Muscle layer of colon (tissue), 2 donors: ENCODE results near the gene ECSIT.
A peak's percentile ranks its signal among the peaks of the same experiment; 100 is the strongest.
"Not testable (repeated sequence)": the region's sequence is repeated elsewhere in the genome, so short reads cannot be mapped to it uniquely, and the experiment has no call there.

Experiments
- H3K27ac ChIP-seq: one replicate; pipeline ENCODE4 v1.7.0; 2013; ENCODE audit warnings: low read depth, mild to moderate bottlenecking, low read length, moderate library complexity
- H3K27me3 ChIP-seq, 2 donors: one replicate each; pipeline ENCODE4 v1.7.0; 2013; ENCODE audit warnings: low read length in 2 of 2, mild to moderate bottlenecking in 2 of 2; ENCODE audit not compliant: insufficient read depth in 2 of 2, control insufficient read depth in 1 of 2
- H3K36me3 ChIP-seq: one replicate; pipeline ENCODE4 v1.7.0; 2013; ENCODE audit warnings: mild to moderate bottlenecking, low read length; ENCODE audit not compliant: insufficient read depth
- H3K4me1 ChIP-seq: one replicate; pipeline ENCODE4 v1.7.0; 2013; ENCODE audit warnings: mild to moderate bottlenecking, low read length; ENCODE audit not compliant: insufficient read depth
- H3K4me3 ChIP-seq, 2 donors: one replicate each; pipeline ENCODE4 v1.7.0; 2013; ENCODE audit warnings: low read length in 2 of 2, low read depth in 1 of 2, mild to moderate bottlenecking in 1 of 2, moderate library complexity in 1 of 2
- H3K9ac ChIP-seq: one replicate; pipeline ENCODE4 v1.7.0; 2013; ENCODE audit warnings: low read length
- H3K9me3 ChIP-seq: one replicate; pipeline ENCODE4 v1.7.0; 2013; ENCODE audit warnings: mild to moderate bottlenecking, low read length
- donor health status: abdominal sarcoma.
- donor health status: Adenocarcinoma of cecum.

Gene ECSIT

GRCh38 chr19:11528551-11529341, at the start of gene ECSIT:
Gene ECSIT, minus strand, starts transcription at chr19:11529134. Its CDS starts 9,964 bp downstream, at chr19:11519170.
- peak within 1 kb of the TSS; percentile 93 for H3K27ac ChIP-seq
- no peaks in the 10 kb centered on the region for H3K9me3 ChIP-seq
- no peaks in the 10 kb centered on the region for H3K36me3 ChIP-seq
- H3K9ac ChIP-seq: peak within 1 kb of the TSS; percentile 82
- peaks cover 13% of the 10 kb centered on the region for H3K4me1 ChIP-seq
- H3K27me3 ChIP-seq: no peaks in the 10 kb centered on the region
- H3K4me3 ChIP-seq: peak within 1 kb of the TSS; percentile 63 to 99

- no peaks in the 10 kb centered on the region for H3K4me1 ChIP-seq
- H3K4me3 ChIP-seq: peak within 1 kb of the TSS; percentile 27 to 32
- H3K9me3 ChIP-seq: no peaks in the 10 kb centered on the region
- H3K27ac ChIP-seq: peak within 1 kb of the TSS; percentile 32
- peaks cover 0 to 14% of the 10 kb centered on the region in 2 donors for H3K27me3 ChIP-seq
- H3K36me3 ChIP-seq: no peaks in the 10 kb centered on the region
- H3K9ac ChIP-seq: no peak within 1 kb of the TSS
Observed at GRCh38 chr19:11577451-11578257, 48.7 kb upstream of the ECSIT start, which contains the start of gene ACP5. Gene ACP5, minus strand, starts transcription at chr19:11577645. Its CDS starts 328 bp downstream, at chr19:11577317.

GRCh38 chr19:11576227-11576626, 47.3 kb upstream of the ECSIT start:
- H3K27me3 ChIP-seq: peaks cover 0 to 14% of the 10 kb centered on the region in 2 donors
- no peak overlapping the region for H3K27ac ChIP-seq
- no peaks in the 10 kb centered on the region for H3K9me3 ChIP-seq

GRCh38 chr19:11574689-11575088, 45.8 kb upstream of the ECSIT start:
- Histone ChIP-seq H3K9me3 (no peaks in the 10 kb centered on the region), H3K4me1 (no peaks in the 10 kb centered on the region), H3K27me3 (peaks cover 0 to 14% of the 10 kb centered on the region in 2 donors)

More at GRCh38 chr19:11576227-11576626, 47.3 kb upstream of the ECSIT start:
- H3K9ac ChIP-seq: no peak overlapping the region
- H3K36me3 ChIP-seq: no peaks in the 10 kb centered on the region
- H3K4me3 ChIP-seq: no peak overlapping the region
- H3K4me1 ChIP-seq: no peaks in the 10 kb centered on the region

GRCh38 chr19:11573763-11574162, 44.8 kb upstream of the ECSIT start:
- not testable (repeated sequence) for H3K27ac ChIP-seq, H3K9me3 ChIP-seq, H3K4me3 ChIP-seq, H3K4me1 ChIP-seq, H3K36me3 ChIP-seq, H3K9ac ChIP-seq, H3K27me3 ChIP-seq

More at GRCh38 chr19:11574689-11575088, 45.8 kb upstream of the ECSIT start:
- H3K36me3 ChIP-seq: no peaks in the 10 kb centered on the region
- H3K9ac ChIP-seq: no peak overlapping the region
- no peak overlapping the region for H3K27ac ChIP-seq
- no peak overlapping the region for H3K4me3 ChIP-seq

GRCh38 chr19:11573354-11573753, 44.4 kb upstream of the ECSIT start:
- not testable (repeated sequence) for H3K9me3 ChIP-seq, H3K4me1 ChIP-seq, H3K4me3 ChIP-seq, H3K36me3 ChIP-seq, H3K27ac ChIP-seq, H3K27me3 ChIP-seq, H3K9ac ChIP-seq

GRCh38 chr19:11570039-11570462, 41.1 kb upstream of the ECSIT start:
- Histone ChIP-seq H3K4me1 (no peaks in the 10 kb centered on the region), H3K36me3 (no peaks in the 10 kb centered on the region), H3K4me3 (no peak overlapping the region), H3K27ac (no peak overlapping the region), H3K9me3 (no peaks in the 10 kb centered on the region), H3K9ac (no peak overlapping the region), H3K27me3 (no peaks in the 10 kb centered on the region)

GRCh38 chr19:11566164-11566563, 37.2 kb upstream of the ECSIT start:
- Histone ChIP-seq H3K4me3 (no peak overlapping the region), H3K4me1 (no peaks in the 10 kb centered on the region), H3K27ac (no peak overlapping the region), H3K27me3 (no peaks in the 10 kb centered on the region), H3K9ac (no peak overlapping the region), H3K9me3 (no peaks in the 10 kb centered on the region), H3K36me3 (no peaks in the 10 kb centered on the region)

- H3K4me3 ChIP-seq, H3K27me3 ChIP-seq: not testable (repeated sequence)
Observed at GRCh38 chr19:11565649-11565980, 36.7 kb upstream of the ECSIT start.

GRCh38 chr19:11564082-11564807, 35.3 kb upstream of the ECSIT start:
- H3K9me3 ChIP-seq, H3K27me3 ChIP-seq, H3K27ac ChIP-seq, H3K4me1 ChIP-seq, H3K9ac ChIP-seq, H3K36me3 ChIP-seq, H3K4me3 ChIP-seq: not testable (repeated sequence)

More at GRCh38 chr19:11565649-11565980, 36.7 kb upstream of the ECSIT start:
- not testable (repeated sequence) for H3K27ac ChIP-seq, H3K4me1 ChIP-seq, H3K9ac ChIP-seq, H3K36me3 ChIP-seq, H3K9me3 ChIP-seq

- no peaks in the 10 kb centered on the region for H3K9me3 ChIP-seq
- no peaks in the 10 kb centered on the region for H3K36me3 ChIP-seq
- no peak overlapping the region for H3K27ac ChIP-seq
- no peak overlapping the region for H3K4me3 ChIP-seq
- H3K4me1 ChIP-seq: peaks cover 8% of the 10 kb centered on the region
- no peaks in the 10 kb centered on the region for H3K27me3 ChIP-seq
- no peak overlapping the region for H3K9ac ChIP-seq
Observed at GRCh38 chr19:11563532-11563931, 34.6 kb upstream of the ECSIT start.
